Tibial nerve (tissue), 4 donors: ENCODE results near the gene MTRF1L. TPM values are rescaled to one million over a fixed set of nuclear protein-coding genes. Genes with fewer than 3 reads are reported as not detected.

Experiments
- DNase-seq, 2 donors: peaks; one replicate each; pipeline ENCODE4 v3.0.0-alpha.2; 2019; ENCODE audit warnings: low spot score in 2 of 2
- H3K27ac ChIP-seq, 4 donors: fragments of 200-600 bp; sonication (generic) in 3 of 4; one replicate each; pipeline ENCODE4 v1.5.1; 2017 to 2019; ENCODE audit warnings: mild to moderate bottlenecking in 1 of 4
- H3K27me3 ChIP-seq, 2 donors: fragments of 200-600 bp; sonication (generic) in 1 of 2; one replicate each; pipeline versions ENCODE4 v1.5.1 to v1.6.0; 2017 to 2019
- H3K36me3 ChIP-seq, 3 donors: fragments of 200-600 bp; sonication (generic); one replicate each; pipeline ENCODE4 v1.5.1; 2018 to 2019
- H3K4me1 ChIP-seq, 4 donors: fragments of 200-600 bp; sonication (generic) in 3 of 4; one replicate each; pipeline ENCODE4 v1.5.1; 2017 to 2019
- H3K4me3 ChIP-seq, 4 donors: fragments of 200-600 bp; sonication (generic) in 3 of 4; one replicate each; pipeline ENCODE4 v1.5.1; 2017 to 2019; ENCODE audit warnings: mild to moderate bottlenecking in 1 of 4, moderate library complexity in 1 of 4
- H3K9me3 ChIP-seq, 4 donors: fragments of 200-600 bp; sonication (generic) in 3 of 4; one replicate each; pipeline ENCODE4 v1.5.1; 2017 to 2019
- CTCF ChIP-seq, 5 experiments: fragments of 200-600 bp in 3 of 5; fragments of 450-650 bp in 2 of 5; sonication (generic) in 3 of 5; IDR thresholded peaks; one replicate each; pipeline ENCODE4 v1.5.1; 2016 to 2019; ENCODE audit warnings: antibody characterized with exemption in 5 of 5, mild to moderate bottlenecking in 3 of 5, moderate library complexity in 2 of 5
- EP300 ChIP-seq, 2 donors: sonication (generic); formaldehyde crosslinking; IDR thresholded peaks; one replicate each; pipeline ENCODE4 v1.6.1; 2017; ENCODE audit warnings: antibody characterized with exemption in 2 of 2, mild to moderate bottlenecking in 1 of 2
- POLR2A ChIP-seq, 2 donors: fragments of 450-650 bp; IDR thresholded peaks; one replicate each; pipeline ENCODE4 v1.6.1; 2017; ENCODE audit warnings: antibody characterized with exemption in 2 of 2, mild to moderate bottlenecking in 2 of 2, moderate library complexity in 2 of 2
- WGBS, 2 donors: methylation state at CpG; one replicate each; pipeline ENCODE4 v1.1.5; 2018; 5-methylcytosine and 5-hydroxymethylcytosine counted together
- total RNA-seq, 4 donors: library from RNA; depleted of rRNA; stranded (reverse); fragments of >200 nt; gene quantifications; one replicate each; pipeline ENCODE4 v1.1.0, GENCODE V29; 2016

The MTRF1L gene
- total RNA-seq, 4 donors from 2014 or later: 10.6 to 22.3 (median 12.4) TPM

- 40 to 59% methylated on average over 1 of the region's 1 CpG for WGBS, 2 donors
- Histone ChIP-seq H3K36me3 (no peaks in the 10 kb centered on the region), H3K9me3 (no peaks in the 10 kb centered on the region), H3K4me1 (peaks cover 0 to 28% (median 25%) of the 10 kb centered on the region in 4 donors), H3K4me3 (no peak overlapping the region), H3K27ac (no peak overlapping the region), H3K27me3 (no peaks in the 10 kb centered on the region)
- no peak for DNase-seq
- TF ChIP-seq CTCF (IDR thresholded peaks at IDR 0.05) (no peak), EP300 (IDR thresholded peaks at IDR 0.05) (no peak), POLR2A (IDR thresholded peaks at IDR 0.05) (no peak)
These were observed 21.9 kb downstream of the MTRF1L start for GRCh38 chr6:152980656-152981055.

- peaks cover 0 to 16% (median 11%) of the 10 kb centered on the region in 4 donors for H3K4me1 ChIP-seq
- no peak for TF ChIP-seq CTCF (IDR thresholded peaks at IDR 0.05)
- TF ChIP-seq POLR2A (IDR thresholded peaks at IDR 0.05): no peak
- no peak for TF ChIP-seq EP300 (IDR thresholded peaks at IDR 0.05)
- WGBS, 2 donors: 87 to 88% methylated on average over 1 of the region's 1 CpG
- peaks cover 0 to 13% (median 0%) of the 10 kb centered on the region in 3 donors for H3K36me3 ChIP-seq
- H3K9me3 ChIP-seq: no peaks in the 10 kb centered on the region
- no peaks in the 10 kb centered on the region for H3K27me3 ChIP-seq
- DNase-seq: no peak
- no peak overlapping the region for H3K27ac ChIP-seq
- H3K4me3 ChIP-seq: no peak overlapping the region
These were observed 23.4 kb downstream of the MTRF1L start for GRCh38 chr6:152979116-152979515.

- no peaks in the 10 kb centered on the region for H3K9me3 ChIP-seq
- 48 to 55% methylated on average over 3 of the region's 3 CpGs for WGBS, 2 donors
These were observed 24.5 kb downstream of the MTRF1L start for GRCh38 chr6:152978058-152978457.

GRCh38 chr6:152977556-152977955 lies 25.0 kb downstream of the MTRF1L start:
- Histone ChIP-seq H3K27ac (no peak overlapping the region), H3K27me3 (no peaks in the 10 kb centered on the region), H3K4me3 (no peak overlapping the region), H3K36me3 (peaks cover 0 to 28% (median 0%) of the 10 kb centered on the region in 3 donors), H3K4me1 (peaks cover 0 to 13% (median 8%) of the 10 kb centered on the region in 4 donors), H3K9me3 (no peaks in the 10 kb centered on the region)
- DNase-seq: no peak
- TF ChIP-seq POLR2A (IDR thresholded peaks at IDR 0.05) (no peak), CTCF (IDR thresholded peaks at IDR 0.05) (no peak), EP300 (IDR thresholded peaks at IDR 0.05) (no peak)

More at GRCh38 chr6:152978058-152978457, 24.5 kb downstream of the MTRF1L start:
- Histone ChIP-seq H3K4me1 (peaks cover 0 to 16% (median 11%) of the 10 kb centered on the region in 4 donors), H3K36me3 (peaks cover 0 to 23% (median 0%) of the 10 kb centered on the region in 3 donors), H3K4me3 (no peak overlapping the region), H3K27ac (no peak overlapping the region), H3K27me3 (no peaks in the 10 kb centered on the region)
- no peak for TF ChIP-seq CTCF (IDR thresholded peaks at IDR 0.05)
- TF ChIP-seq EP300 (IDR thresholded peaks at IDR 0.05): no peak
- TF ChIP-seq POLR2A (IDR thresholded peaks at IDR 0.05): no peak
- no peak for DNase-seq

- no peak for DNase-seq
These were observed 25.8 kb downstream of the MTRF1L start for GRCh38 chr6:152976749-152977148.

More at GRCh38 chr6:152976749-152977148, 25.8 kb downstream of the MTRF1L start:
- no peaks in the 10 kb centered on the region for H3K9me3 ChIP-seq
- no peak overlapping the region for H3K4me3 ChIP-seq
- H3K27ac ChIP-seq: no peak overlapping the region
- H3K4me1 ChIP-seq: peaks cover 0 to 5% (median under 1%) of the 10 kb centered on the region in 4 donors
- TF ChIP-seq CTCF (IDR thresholded peaks at IDR 0.05): no peak
- TF ChIP-seq EP300 (IDR thresholded peaks at IDR 0.05): no peak
- no peak for TF ChIP-seq POLR2A (IDR thresholded peaks at IDR 0.05)
- 84 to 86% methylated on average over 1 of the region's 1 CpG for WGBS, 2 donors
- no peaks in the 10 kb centered on the region for H3K27me3 ChIP-seq
- peaks cover 0 to 37% (median 0%) of the 10 kb centered on the region in 3 donors for H3K36me3 ChIP-seq
